ENCODE measurements around the gene DCT. TPM values are rescaled to one million over a fixed set of nuclear protein-coding genes. Genes with fewer than 3 reads are reported as not detected.

DCT gene
- total and polyA plus RNA-seq, 10 donors, result 0.02 to 0.77 (median 0.19) TPM; not detected in 2

DNA sequence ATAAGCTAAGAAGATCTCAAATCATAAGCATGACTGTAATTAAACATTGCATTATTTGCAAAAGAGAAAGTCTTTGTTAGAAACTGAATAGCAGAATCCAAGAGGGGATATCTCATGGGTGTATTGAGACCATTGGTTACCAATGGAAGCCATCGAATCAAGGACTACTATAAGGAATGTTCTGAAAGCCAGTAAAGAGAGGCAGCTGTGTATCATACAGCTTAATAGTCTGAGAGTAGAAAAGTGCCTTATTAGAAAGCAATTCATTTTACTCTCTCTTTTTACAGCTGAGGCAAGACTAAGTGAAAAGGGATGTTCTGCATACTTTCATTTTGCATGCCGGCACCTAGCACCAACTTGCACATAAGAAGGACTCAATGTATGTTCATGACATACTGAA is 7.6 kb upstream of the DCT start:
- WGBS, 5 donors, result 82 to 93% (median 89%) methylated on average over 2 of the region's 2 CpGs
- TF ChIP-seq, protein P1, sequence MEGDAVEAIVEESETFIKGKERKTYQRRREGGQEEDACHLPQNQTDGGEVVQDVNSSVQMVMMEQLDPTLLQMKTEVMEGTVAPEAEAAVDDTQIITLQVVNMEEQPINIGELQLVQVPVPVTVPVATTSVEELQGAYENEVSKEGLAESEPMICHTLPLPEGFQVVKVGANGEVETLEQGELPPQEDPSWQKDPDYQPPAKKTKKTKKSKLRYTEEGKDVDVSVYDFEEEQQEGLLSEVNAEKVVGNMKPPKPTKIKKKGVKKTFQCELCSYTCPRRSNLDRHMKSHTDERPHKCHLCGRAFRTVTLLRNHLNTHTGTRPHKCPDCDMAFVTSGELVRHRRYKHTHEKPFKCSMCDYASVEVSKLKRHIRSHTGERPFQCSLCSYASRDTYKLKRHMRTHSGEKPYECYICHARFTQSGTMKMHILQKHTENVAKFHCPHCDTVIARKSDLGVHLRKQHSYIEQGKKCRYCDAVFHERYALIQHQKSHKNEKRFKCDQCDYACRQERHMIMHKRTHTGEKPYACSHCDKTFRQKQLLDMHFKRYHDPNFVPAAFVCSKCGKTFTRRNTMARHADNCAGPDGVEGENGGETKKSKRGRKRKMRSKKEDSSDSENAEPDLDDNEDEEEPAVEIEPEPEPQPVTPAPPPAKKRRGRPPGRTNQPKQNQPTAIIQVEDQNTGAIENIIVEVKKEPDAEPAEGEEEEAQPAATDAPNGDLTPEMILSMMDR (IDR thresholded peaks at IDR 0.05 in 8 of 11, conservative IDR thresholded peaks at IDR 0.05 in 3 of 11), result no peak
- no peak for TF ChIP-seq POLR2A (IDR thresholded peaks at IDR 0.05)
- no peak for TF ChIP-seq POLR2AphosphoS5 (IDR thresholded peaks at IDR 0.05)

DNA sequence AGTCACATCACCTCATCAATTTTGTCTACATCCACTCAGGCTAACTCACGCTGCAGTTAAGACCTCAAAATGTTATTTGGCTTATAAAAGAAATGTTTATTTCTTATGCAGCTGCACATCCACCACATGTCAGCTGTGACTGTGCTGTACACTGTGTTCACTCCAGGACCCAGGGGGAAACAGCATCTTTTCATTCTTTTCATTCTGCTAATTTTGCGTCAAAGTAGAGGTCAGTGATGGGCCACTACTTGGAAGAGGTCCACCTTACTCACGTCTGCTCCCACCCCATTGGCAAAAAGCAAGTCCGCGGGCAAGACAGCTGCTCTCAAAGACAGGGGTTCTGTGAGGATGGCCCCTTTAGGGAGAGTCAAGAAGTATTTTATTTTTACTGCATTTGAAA is 4.5 kb upstream of the DCT start:
- WGBS, 5 donors, result 78 to 98% (median 86%) methylated on average over 5 of the region's 5 CpGs
- Histone ChIP-seq H3K4me1 (no peaks in the 10 kb centered on the region), H3K4me3 (no peak overlapping the region), H3K27me3 (replicated peaks in 1 of 7) (peaks cover 0 to 9% (median 0%) of the 10 kb centered on the region in 7 donors), H3K27ac (no peak overlapping the region), H3K36me3 (no peaks in the 10 kb centered on the region), H3K9me3 (no peaks in the 10 kb centered on the region)
- intact Hi-C loops (cut with DNase I; ENCODE audit: low total_unique reads), result no loop called here
- TF ChIP-seq POLR2A (IDR thresholded peaks at IDR 0.05) (no peak), POLR2AphosphoS5 (IDR thresholded peaks at IDR 0.05) (no peak)
- TF ChIP-seq, protein P1 (IDR thresholded peaks at IDR 0.05 in 8 of 11, conservative IDR thresholded peaks at IDR 0.05 in 3 of 11), result no peak
- no peak for DNase-seq

More for the DNA sequence above, 7.6 kb upstream of the DCT start:
- no peaks in the 10 kb centered on the region for H3K36me3 ChIP-seq
- no peaks in the 10 kb centered on the region for H3K4me1 ChIP-seq
- no peak overlapping the region for H3K4me3 ChIP-seq
- H3K27ac ChIP-seq, result no peak overlapping the region
- DNase-seq, result no peak
- H3K27me3 ChIP-seq (replicated peaks in 1 of 7), result peaks cover 0 to 9% (median 0%) of the 10 kb centered on the region in 7 donors
- intact Hi-C loops (cut with DNase I; ENCODE audit: low total_unique reads), result no loop called here
- no peaks in the 10 kb centered on the region for H3K9me3 ChIP-seq

DNA sequence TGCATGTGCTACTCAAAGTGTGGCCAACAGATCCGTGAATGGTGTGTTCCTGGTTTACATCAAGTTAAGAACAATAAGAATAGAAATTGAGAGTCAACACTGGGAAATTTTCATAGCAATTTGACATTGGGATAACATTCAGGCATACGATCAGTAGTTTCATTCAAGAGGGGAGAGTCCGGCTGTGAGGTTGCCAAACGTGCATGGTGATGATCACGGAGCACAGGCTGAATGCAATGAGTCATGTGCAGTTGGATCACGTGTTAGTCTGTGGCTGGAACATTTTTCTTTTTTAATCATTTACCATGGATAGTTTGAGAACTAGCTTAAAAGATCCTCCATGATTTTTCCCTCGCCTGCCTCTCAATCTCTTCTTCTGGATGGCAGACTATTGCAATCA is 2.5 kb upstream of the DCT start:
- TF ChIP-seq POLR2A (IDR thresholded peaks at IDR 0.05), result no peak
- no peak for TF ChIP-seq POLR2AphosphoS5 (IDR thresholded peaks at IDR 0.05)
- TF ChIP-seq, protein P1 (IDR thresholded peaks at IDR 0.05 in 8 of 11, conservative IDR thresholded peaks at IDR 0.05 in 3 of 11), result no peak
- WGBS, 5 donors, result 74 to 89% (median 80%) methylated on average over 7 of the region's 7 CpGs
- Histone ChIP-seq H3K4me1 (no peaks in the 10 kb centered on the region), H3K27ac (no peak overlapping the region), H3K27me3 (replicated peaks in 1 of 7) (peaks cover 0 to 9% (median 0%) of the 10 kb centered on the region in 7 donors), H3K4me3 (no peak overlapping the region), H3K9me3 (no peaks in the 10 kb centered on the region), H3K36me3 (no peaks in the 10 kb centered on the region)
- no peak for DNase-seq
- intact Hi-C loops (cut with DNase I; ENCODE audit: low total_unique reads), result no loop called here

DNA sequence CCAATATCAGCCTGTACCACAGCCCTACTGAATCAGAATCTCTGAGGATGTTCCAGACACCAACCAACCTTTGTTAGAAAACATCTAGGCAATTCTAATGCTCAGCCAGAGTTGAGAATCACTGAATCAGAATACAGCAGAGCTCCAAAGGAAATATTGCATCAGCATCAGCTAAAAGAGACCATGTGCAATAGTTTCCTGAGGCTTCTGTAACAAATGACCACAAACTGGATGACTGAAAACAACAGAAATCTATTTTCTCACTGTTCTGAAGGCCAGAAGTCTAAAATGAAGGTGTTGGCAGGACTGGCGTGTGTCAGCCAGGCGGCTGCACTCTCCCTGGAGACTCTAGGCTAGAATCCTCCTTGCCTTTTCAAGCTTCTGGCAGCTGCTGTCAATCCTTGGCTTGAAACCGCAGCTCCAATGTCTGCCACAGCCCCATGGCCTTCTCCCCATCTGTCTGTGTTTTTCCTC is 1.2 kb upstream of the DCT start:
- H3K27ac ChIP-seq, result peak overlapping the region in 4 of 8 donors; percentile 28 to 71 (median 66)
- DNase-seq, result no peak
- 45 to 72% (median 65%) methylated on average over 3 of the region's 3 CpGs for WGBS, 5 donors

More for the DNA sequence above, 1.2 kb upstream of the DCT start:
- TF ChIP-seq POLR2A (IDR thresholded peaks at IDR 0.05) (no peak), POLR2AphosphoS5 (IDR thresholded peaks at IDR 0.05) (no peak)
- TF ChIP-seq, protein P1 (IDR thresholded peaks at IDR 0.05 in 8 of 11, conservative IDR thresholded peaks at IDR 0.05 in 3 of 11), result no peak
- Histone ChIP-seq H3K4me3 (peak overlapping the region in 1 of 8 donors; percentile 14), H3K36me3 (no peaks in the 10 kb centered on the region), H3K4me1 (no peaks in the 10 kb centered on the region), H3K27me3 (replicated peaks in 1 of 7) (peaks cover 0 to 4% (median 0%) of the 10 kb centered on the region in 7 donors), H3K9me3 (no peaks in the 10 kb centered on the region)
- intact Hi-C loops (cut with DNase I; ENCODE audit: low total_unique reads), result no loop called here
